ENCODE results near the gene COL8A1. TPM values are rescaled to one million over a fixed set of nuclear protein-coding genes. Genes with fewer than 3 reads are reported as not detected.

COL8A1 gene
- total RNA-seq, 1 experiment from 2014 or later, result 0.07 TPM

- ChIA-PET CTCF (interaction anchor here (1.1 to 1.5 kb wide), 2 partner anchors 12 to 14 kb away, joined by 3 to 4 read pairs; no protein-coding TSS in a partner anchor), RAD21 (ENCODE audit: low non-redundant PET in 1 of 2, low total read pairs in 2 of 2, uncharacterized antibody in 2 of 2, unreplicated experiment in 2 of 2) (no interaction called here), POLR2A (interaction anchor here (0.7 kb wide), 1 partner anchor 13 kb away, joined by 3 read pairs; no protein-coding TSS in a partner anchor)
- TF ChIP-seq EZH2 (IDR thresholded peaks at IDR 0.05) (no peak), CEBPB (IDR thresholded peaks at IDR 0.05; ENCODE audit: low read depth) (no peak), EZH2phosphoT487 (IDR thresholded peaks at IDR 0.05; ENCODE audit: borderline replicate concordance) (no peak), CBX3 (IDR thresholded peaks at IDR 0.05; ENCODE audit: low read depth) (no peak), ZNF274 (IDR thresholded peaks at IDR 0.05; ENCODE audit: low read depth, low read length) (no peak), ATF3 (IDR thresholded peaks at IDR 0.05) (no peak), SP1 (IDR thresholded peaks at IDR 0.05; ENCODE audit: low read depth) (no peak), ZFX (IDR thresholded peaks at IDR 0.05) (no peak), SRF (IDR thresholded peaks at IDR 0.05; ENCODE audit: low read depth) (no peak), TCF7L2 (IDR thresholded peaks at IDR 0.05; ENCODE audit: borderline replicate concordance, extremely low read depth, insufficient read depth, insufficient read length) (no peak), POLR2AphosphoS5 (IDR thresholded peaks at IDR 0.05; ENCODE audit: low read depth, low read length) (no peak), POLR2A (IDR thresholded peaks at IDR 0.05; ENCODE audit: borderline replicate concordance, extremely low read depth, insufficient read depth, insufficient read length) (no peak), EGR1 (IDR thresholded peaks at IDR 0.05; ENCODE audit: low read depth) (no peak), REST (IDR thresholded peaks at IDR 0.05; ENCODE audit: low read depth) (no peak), SIN3A (IDR thresholded peaks at IDR 0.05; ENCODE audit: low read depth) (no peak), FOSL1 (IDR thresholded peaks at IDR 0.05; ENCODE audit: low read depth) (no peak), JUND (IDR thresholded peaks at IDR 0.05) (no peak), RAD21 (IDR thresholded peaks at IDR 0.05; ENCODE audit: low read depth) (no peak)
- TF ChIP-seq, protein P1, sequence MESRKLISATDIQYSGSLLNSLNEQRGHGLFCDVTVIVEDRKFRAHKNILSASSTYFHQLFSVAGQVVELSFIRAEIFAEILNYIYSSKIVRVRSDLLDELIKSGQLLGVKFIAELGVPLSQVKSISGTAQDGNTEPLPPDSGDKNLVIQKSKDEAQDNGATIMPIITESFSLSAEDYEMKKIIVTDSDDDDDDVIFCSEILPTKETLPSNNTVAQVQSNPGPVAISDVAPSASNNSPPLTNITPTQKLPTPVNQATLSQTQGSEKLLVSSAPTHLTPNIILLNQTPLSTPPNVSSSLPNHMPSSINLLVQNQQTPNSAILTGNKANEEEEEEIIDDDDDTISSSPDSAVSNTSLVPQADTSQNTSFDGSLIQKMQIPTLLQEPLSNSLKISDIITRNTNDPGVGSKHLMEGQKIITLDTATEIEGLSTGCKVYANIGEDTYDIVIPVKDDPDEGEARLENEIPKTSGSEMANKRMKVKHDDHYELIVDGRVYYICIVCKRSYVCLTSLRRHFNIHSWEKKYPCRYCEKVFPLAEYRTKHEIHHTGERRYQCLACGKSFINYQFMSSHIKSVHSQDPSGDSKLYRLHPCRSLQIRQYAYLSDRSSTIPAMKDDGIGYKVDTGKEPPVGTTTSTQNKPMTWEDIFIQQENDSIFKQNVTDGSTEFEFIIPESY (IDR thresholded peaks at IDR 0.05; ENCODE audit: extremely low read depth, insufficient replicate concordance, low read length), result no peak
- TF ChIP-seq, protein P2, sequence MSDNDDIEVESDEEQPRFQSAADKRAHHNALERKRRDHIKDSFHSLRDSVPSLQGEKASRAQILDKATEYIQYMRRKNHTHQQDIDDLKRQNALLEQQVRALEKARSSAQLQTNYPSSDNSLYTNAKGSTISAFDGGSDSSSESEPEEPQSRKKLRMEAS (IDR thresholded peaks at IDR 0.05), result no peak
- Histone ChIP-seq H3K9me2 (ENCODE audit: insufficient read depth) (no peaks in the 10 kb centered on the region), H3K27me3 (ENCODE audit: insufficient read depth, low read length) (peaks cover 74% of the 10 kb centered on the region), H3K9me3 (ENCODE audit: control insufficient read depth in 1 of 2, insufficient read depth in 1 of 2, low read depth in 1 of 2, low read length in 2 of 2) (no peaks in the 10 kb centered on the region), H3K9ac (ENCODE audit: low read length) (no peak overlapping the region), H3K36me3 (ENCODE audit: control insufficient read depth in 1 of 2, insufficient read depth in 2 of 2, low read length in 2 of 2) (no peaks in the 10 kb centered on the region), H2AFZ (ENCODE audit: low read depth, low read length, poor library complexity, severe bottlenecking) (no peak overlapping the region), H3K4me2 (ENCODE audit: low read length) (no peak overlapping the region), H3K79me2 (ENCODE audit: insufficient read depth, low read length) (no peaks in the 10 kb centered on the region), H3K4me1 (ENCODE audit: control insufficient read depth in 1 of 2, insufficient read depth in 2 of 2, low read length in 2 of 2) (no peaks in the 10 kb centered on the region), H4K20me1 (ENCODE audit: insufficient read depth) (no peaks in the 10 kb centered on the region), H3K4me3 (replicated peaks in 1 of 2; ENCODE audit: low read depth in 1 of 2, low read length in 2 of 2) (no peak overlapping the region), H3K27ac (ENCODE audit: low read depth, low read length) (no peak overlapping the region)
- DNase-seq (ENCODE audit: low read depth, low spot score), result no peak
- intact Hi-C loops (cut with micrococcal nuclease), result no loop called here
- no TSS peak for BruUV-seq (replicated peaks)
- no peak for ATAC-seq
These were observed 35.8 kb downstream of the COL8A1 start for GRCh38 chr3:99674086-99674789.

Data from HCT116 (cell line).